COLO668 (cell line): ENCODE data around the gene TELO2.

Source experiments
- DNase-seq: peaks from one replicate; lab custom pipeline; 2025; ENCODE audit not compliant: unreplicated experiment; lab: John Stamatoyannopoulos, UW

TELO2 gene

GRCh38 chr16:1535391-1536291 lies 42.5 kb downstream of the TELO2 start:
- no peak for DNase-seq

- DNase-seq = no peak
These were observed 43.4 kb downstream of the TELO2 start for GRCh38 chr16:1536601-1537000.

- no peak for DNase-seq
These were observed 44.0 kb downstream of the TELO2 start for GRCh38 chr16:1537138-1537577.

- DNase-seq = no peak
These were observed 44.7 kb downstream of the TELO2 start for GRCh38 chr16:1537763-1538289.

GRCh38 chr16:1538804-1539520 lies 45.8 kb downstream of the TELO2 start:
- DNase-seq = peak; percentile 12

- no peak for DNase-seq
These were observed 46.8 kb downstream of the TELO2 start for GRCh38 chr16:1539720-1540555.

GRCh38 chr16:1540556-1540855 lies 47.3 kb downstream of the TELO2 start:
- DNase-seq = no peak

- no peak for DNase-seq
These were observed 48.4 kb downstream of the TELO2 start for GRCh38 chr16:1541293-1542165.

- no peak for DNase-seq
These were observed 49.0 kb downstream of the TELO2 start for GRCh38 chr16:1542166-1542500.

GRCh38 chr16:1542533-1542932 lies 49.4 kb downstream of the TELO2 start:
- no peak for DNase-seq

GRCh38 chr16:1543085-1543896 lies 50.1 kb downstream of the TELO2 start:
- DNase-seq = peak; percentile 18

GRCh38 chr16:1545044-1546040 lies 52.2 kb downstream of the TELO2 start:
- DNase-seq = no peak

GRCh38 chr16:1546430-1546829 lies 53.3 kb downstream of the TELO2 start:
- DNase-seq = no peak

GRCh38 chr16:1548233-1548632 lies 55.1 kb downstream of the TELO2 start:
- no peak for DNase-seq

- DNase-seq = no peak
These were observed 55.6 kb downstream of the TELO2 start for GRCh38 chr16:1548727-1549126.

- DNase-seq = no peak
These were observed 56.9 kb downstream of the TELO2 start for GRCh38 chr16:1550069-1550468.

GRCh38 chr16:1550696-1551095 lies 57.5 kb downstream of the TELO2 start:
- no peak for DNase-seq

GRCh38 chr16:1551166-1551565 lies 58.0 kb downstream of the TELO2 start:
- no peak for DNase-seq
